Measurements from ENCODE around the gene KIFC1.

Gene KIFC1

GRCh38 chr6:33410711-33411631 is 19.3 kb downstream of the KIFC1 start, which contains the start of gene PHF1:
Gene PHF1, plus strand, starts transcription at chr6:33411014. Its CDS starts 1,250 bp downstream, at chr6:33412264.
- DNase-seq = peak; percentile 77

DNA sequence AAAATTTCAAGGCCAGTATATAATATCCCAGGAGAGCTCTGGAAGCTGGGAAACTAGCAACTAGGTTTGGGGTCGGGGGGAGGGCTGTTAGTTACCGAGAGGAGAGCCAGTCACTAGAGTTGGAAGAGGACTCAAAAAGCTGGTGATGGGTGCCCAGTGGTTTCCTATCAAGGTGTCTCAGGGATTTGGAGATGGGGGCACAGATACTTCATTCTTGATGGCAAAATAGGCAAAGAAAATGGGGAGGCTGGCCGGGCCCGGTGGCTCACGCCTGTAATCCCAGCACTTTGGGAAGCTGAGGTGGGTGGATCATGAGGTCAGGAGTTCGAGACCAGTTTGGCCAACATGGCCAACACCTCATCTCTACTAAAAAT is 20.0 kb downstream of the KIFC1 start:
- DNase-seq = no peak

DNA sequence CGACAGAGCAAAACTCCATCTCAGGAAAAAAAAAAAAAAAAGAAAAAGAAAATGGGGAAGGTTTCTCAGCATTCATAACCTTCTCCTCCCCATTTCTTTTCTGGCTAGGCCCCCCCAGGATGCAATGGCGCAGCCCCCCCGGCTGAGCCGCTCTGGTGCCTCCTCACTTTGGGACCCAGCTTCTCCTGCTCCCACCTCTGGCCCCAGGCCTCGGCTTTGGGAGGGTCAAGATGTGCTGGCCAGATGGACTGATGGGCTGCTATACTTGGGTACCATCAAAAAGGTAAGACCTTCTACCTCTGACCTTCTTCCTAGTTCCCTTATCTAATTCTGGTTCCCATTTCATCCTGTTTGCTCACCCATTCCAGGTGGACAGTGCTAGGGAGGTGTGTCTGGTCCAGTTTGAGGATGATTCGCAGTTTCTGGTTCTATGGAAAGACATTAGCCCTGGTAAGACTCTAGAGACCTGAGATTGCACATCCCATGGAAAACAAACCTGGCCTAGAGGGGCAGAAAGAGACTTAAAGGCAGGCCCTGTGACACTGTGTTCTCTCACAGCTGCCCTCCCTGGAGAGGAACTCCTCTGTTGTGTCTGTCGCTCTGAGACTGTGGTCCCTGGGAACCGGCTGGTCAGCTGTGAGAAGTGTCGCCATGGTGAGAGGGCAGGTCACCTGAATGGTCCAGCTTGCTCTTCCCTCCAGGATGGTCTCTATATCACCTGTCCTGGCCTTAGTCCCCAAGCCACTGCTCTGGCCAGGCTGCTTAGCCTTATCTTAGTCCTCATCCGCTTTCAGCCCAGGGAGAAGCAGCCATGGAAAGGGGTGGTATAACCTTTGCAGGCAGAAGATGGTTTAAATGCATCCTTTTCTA is 20.8 kb downstream of the KIFC1 start:
- DNase-seq = no peak

GRCh38 chr6:33413241-33414120 is 21.9 kb downstream of the KIFC1 start:
- no peak for DNase-seq

GRCh38 chr6:33414592-33415271 is 23.1 kb downstream of the KIFC1 start:
- DNase-seq = no peak

- no peak for DNase-seq
Measured at GRCh38 chr6:33415831-33416230, 24.2 kb downstream of the KIFC1 start.

- DNase-seq = no peak
Measured at GRCh38 chr6:33416386-33417127, 24.9 kb downstream of the KIFC1 start.

DNA sequence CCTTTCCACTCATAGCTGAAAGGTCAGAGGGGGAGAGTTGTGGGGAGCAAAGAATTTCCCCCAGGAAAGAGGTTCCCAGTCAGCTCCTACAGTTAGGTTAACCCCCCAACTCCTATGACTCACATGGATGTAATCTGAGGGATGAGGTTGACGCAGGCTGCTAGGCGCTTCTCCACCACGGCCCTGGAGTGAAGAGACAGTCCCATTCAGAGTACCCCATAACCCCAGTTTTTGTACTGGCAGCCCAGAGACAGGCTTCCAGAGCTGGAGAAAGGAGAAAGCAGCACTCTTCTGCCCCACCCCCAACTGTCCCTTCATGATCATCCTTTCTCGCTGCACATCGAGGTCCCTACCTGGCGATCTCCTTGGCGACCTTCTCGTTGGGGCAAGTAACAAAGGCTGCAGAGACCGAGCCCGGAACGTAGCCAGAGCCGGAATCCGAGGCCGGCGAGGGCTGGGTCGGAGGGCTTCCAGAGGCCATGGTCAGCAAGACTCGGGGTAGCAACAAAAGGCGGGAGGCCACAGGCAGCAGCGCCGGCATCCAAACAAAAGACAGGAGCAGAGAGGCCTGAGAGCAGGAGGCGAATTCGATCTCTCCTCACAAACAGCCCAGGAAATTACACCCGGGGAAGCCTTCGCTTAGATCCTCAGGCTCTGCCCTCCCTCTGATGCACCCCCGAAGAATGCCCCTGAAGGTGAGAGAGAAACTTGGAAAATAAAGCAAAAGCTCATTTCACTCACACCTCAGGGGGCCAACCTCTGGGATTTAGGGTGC is 25.7 kb downstream of the KIFC1 start:
- no peak for DNase-seq

GRCh38 chr6:33417903-33418689 is 26.5 kb downstream of the KIFC1 start, which contains the start of gene CUTA:
Gene CUTA, minus strand, starts transcription at chr6:33418107. Its CDS starts 107 bp downstream, at chr6:33418000.
- peak; percentile 99 for DNase-seq

DNA sequence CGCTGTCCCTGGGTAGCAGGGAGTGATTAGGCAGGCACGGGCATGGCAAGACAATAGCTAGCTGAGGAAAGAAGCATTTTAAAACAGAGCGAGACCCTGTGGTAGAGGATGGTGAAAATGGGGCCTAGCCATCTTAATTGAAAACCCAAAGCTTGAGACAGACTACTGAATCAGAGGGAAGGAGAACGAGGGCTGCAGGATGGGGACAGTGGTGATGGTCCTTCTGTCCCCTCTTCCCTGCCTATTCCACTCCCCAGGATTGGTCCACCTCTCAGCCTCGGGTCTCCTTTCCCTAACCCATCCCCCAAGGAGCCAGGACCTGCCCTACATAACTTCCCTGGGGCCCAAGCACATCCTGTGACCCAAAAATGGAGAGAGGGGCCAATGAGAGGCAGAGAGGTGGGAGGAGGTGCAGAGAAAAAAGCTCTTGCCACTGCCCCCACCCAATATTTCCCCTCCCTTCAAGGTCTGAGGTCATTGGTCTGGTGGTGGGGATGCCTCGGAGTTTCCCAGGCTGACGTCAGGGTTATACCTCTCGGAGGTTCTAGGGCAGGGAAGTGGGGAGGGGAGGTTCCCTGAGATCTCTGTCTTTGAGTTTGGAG is 27.2 kb downstream of the KIFC1 start:
- DNase-seq = peak; percentile 51

- no peak for DNase-seq
Measured at GRCh38 chr6:33419580-33420490, 28.2 kb downstream of the KIFC1 start, which contains the start of gene SYNGAP1. Gene SYNGAP1, plus strand, starts transcription at chr6:33420065. Its CDS starts 200 bp downstream, at chr6:33420265.

DNA sequence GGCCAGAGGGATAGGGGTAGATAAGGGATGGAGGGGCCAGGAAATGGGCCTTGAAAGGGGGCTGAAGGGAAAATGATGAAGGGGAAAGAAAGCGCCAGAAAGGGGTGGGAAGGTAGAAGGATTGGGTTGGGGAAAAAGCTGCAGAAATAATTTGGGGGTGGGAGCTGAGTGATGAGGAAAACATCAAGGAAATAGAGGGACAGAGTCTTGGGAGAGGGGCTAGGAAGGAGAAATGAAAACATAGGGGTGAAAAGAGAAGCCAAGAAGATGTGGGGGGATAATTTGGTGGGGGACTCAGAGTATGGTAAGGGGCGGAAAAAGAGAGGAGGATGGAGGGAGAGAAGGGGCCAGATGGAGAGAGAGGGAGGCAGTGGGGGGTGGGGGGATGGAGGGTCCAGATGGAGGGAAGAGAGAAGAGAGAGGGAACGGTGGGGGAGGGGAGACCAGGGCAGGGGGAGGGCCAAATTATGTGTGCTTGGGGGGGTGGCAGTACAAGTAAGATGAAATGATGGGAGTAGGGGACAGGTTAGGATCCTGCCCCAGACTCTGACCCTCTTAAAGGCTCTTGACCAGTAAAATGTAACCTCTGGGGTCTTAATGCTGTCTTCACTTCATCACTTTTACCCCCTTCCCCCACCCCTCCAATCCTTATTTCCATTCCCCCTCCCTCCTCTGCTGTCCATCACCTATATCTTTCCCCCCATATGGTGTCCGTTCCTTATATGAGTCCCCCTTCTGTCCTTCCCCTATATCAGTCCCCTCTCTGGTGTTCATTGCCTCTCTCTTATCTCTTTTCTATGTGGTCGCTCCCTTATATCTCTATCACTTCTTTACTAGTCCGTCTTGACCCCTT is 29.1 kb downstream of the KIFC1 start:
- no peak for DNase-seq

DNA sequence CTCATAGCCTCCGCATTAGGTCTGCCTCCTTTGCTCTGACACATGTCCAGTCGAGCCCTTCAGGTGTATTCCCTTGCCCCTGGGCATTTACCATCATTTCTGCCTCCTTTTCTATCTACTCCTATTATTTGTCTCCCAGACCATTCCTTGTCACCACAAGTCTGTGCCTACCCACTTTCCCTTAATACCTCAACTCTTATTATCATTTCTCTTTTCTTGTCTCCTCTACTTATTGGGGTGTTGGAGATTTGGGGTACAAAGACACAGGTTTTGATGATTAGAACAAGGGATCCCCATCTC is 29.7 kb downstream of the KIFC1 start:
- no peak for DNase-seq

DNA sequence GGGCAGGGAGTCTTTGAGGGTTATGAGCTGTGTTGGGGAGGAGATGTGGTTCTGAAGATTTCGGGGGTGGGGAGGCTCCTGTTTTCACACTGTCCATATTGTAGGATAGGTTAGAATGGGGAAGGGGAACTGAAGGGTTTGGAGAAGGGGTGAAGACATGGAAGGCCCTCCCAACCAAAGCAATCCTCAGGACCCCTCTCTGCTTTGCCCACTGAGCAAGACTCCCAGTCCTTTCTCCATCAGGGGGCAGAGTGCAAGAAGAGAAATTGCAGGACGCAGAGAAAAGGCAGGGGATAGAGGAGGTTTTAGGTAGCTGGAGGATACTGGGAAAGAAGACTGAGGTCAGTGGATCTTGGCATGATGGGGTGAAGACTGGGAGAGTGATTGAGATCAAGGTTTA is 32.2 kb downstream of the KIFC1 start:
- no peak for DNase-seq

DNA sequence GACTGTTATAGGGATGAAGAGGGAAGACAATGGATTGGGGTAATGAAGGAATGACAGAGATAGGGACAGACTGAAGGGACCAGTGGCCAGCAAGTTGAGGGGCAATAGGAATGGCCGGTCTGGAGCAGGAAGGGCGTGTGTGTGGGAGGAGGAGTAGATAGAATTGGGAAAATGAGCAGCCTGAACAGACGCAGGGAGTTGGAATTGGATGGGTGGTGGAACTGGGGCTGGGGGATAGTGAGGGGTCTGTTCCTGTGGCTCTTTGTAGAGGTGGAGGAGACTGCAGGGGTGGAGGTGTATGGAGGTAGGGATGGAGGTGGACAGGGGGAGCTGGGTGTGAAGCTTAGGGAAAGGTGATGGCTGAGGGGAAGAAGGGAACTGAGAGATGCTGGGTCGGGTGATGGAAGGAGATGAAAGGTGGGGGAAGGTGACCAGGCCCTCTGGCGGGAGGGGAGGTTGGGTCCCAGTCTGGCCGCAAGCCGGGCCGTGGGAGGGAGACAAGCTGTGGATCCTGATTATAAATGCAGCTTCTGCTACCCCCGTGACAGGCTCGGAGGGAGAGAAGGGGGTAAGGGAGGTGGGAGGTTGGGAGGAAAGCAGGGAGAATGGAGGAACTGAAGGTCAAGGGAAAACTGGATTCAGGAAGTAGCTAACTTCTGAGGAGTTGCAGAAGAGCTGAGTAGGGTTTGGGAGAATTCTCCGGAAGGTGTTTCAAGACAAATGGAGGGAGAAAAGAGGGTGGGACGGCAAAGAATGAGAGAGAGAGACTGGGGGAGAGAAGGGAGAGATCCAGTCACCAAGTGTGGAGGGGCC is 33.4 kb downstream of the KIFC1 start:
- no peak for DNase-seq
